Neural crest cell (in vitro differentiated cells): ENCODE results near the gene IVD. TPM values are rescaled to one million over a fixed set of nuclear protein-coding genes. Genes with fewer than 3 reads are reported as not detected.

Source experiments
- DNase-seq: peaks from one replicate; pipeline ENCODE4 v3.0.0; 2021; ENCODE audit warnings: low read depth, mixed read lengths, low spot score
- H3K27ac Mint-ChIP-seq: one replicate; pipeline ENCODE4 v1.8.0; 2021; ENCODE audit warnings: mild to moderate bottlenecking, mixed read lengths; ENCODE audit not compliant: unreplicated experiment
- H3K27me3 Mint-ChIP-seq: 2 replicates; pipeline ENCODE4 v1.8.0; 2021; ENCODE audit warnings: low read depth, mild to moderate bottlenecking, mixed read lengths
- H3K36me3 Mint-ChIP-seq: 2 replicates; pipeline ENCODE4 v1.8.0; 2021; ENCODE audit warnings: low read depth, mild to moderate bottlenecking, mixed read lengths
- H3K4me1 Mint-ChIP-seq: 2 replicates; pipeline ENCODE4 v1.8.0; 2021; ENCODE audit warnings: mixed read lengths
- H3K4me3 Mint-ChIP-seq: one replicate; pipeline ENCODE4 v1.8.0; 2021; ENCODE audit warnings: mild to moderate bottlenecking, mixed read lengths
- H3K9me3 Mint-ChIP-seq: 2 replicates; pipeline ENCODE4 v1.8.0; 2021; ENCODE audit warnings: mixed read lengths
- CTCF ChIP-seq: fragments of 200-600 bp; sonication (generic); conservative IDR thresholded peaks from 2 replicates; pipeline ENCODE4 v1.5.0; 2021; ENCODE audit warnings: antibody characterized with exemption, mild to moderate bottlenecking
- total RNA-seq: library from RNA; stranded (reverse); gene quantifications from 2 replicates; pipeline ENCODE4 v1.2.1, GENCODE V29; 2021

Gene IVD
- total RNA-seq, 1 donor from 2014 or later, result 81.4 TPM

DNA sequence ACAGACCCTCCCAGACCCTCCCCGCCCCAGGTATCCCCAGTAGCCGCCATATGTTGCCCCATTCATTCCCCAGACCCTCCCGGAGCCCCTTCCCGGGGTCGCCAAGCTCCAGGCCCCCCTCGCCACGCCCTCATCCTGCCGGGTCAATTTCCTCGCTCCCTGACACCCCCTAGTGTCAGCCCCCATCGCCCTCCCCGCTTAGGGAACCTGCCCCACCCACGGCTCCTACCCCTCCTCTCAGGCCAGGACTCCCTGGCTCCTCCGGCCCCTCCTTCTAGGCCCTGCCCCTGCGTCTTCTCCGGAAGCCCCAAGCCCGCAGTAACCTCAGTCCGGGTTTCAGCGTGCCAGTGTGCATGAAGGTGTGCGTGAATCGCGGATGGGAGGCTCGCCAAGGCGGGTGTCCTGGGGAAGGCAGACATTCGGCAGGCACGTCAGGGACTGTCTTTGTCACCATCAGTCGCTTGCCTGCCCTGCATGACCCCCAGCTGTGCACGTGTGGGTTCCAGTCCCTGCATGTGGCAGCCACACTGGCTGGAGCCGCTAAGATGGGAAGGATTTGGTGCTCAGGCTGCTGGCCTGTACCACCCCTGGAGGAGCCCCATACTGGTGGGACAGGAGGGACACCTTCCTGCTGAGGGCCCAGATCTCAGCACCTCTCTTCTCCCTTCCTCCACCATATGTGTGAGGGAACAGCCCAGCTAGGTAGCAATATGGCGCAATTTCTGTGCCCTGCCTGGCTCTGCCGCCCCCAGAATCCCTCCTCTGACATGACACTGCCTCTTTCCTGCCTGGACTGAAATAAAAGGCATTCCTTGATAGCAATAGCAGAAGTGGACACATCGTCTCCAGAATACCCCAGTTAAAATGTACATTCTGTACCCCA, 46.9 kb upstream of the IVD start:
- H3K4me3 Mint-ChIP-seq, result peak overlapping the region; percentile 84
- H3K27ac Mint-ChIP-seq, result no peak overlapping the region
- peaks cover 25% of the 10 kb centered on the region for H3K4me1 Mint-ChIP-seq
- H3K36me3 Mint-ChIP-seq, result no peaks in the 10 kb centered on the region
- peak; percentile 24 for DNase-seq
- no peaks in the 10 kb centered on the region for H3K9me3 Mint-ChIP-seq
- no peak for TF ChIP-seq CTCF
- peaks cover 26% of the 10 kb centered on the region for H3K27me3 Mint-ChIP-seq

- no peak overlapping the region for H3K27ac Mint-ChIP-seq
- DNase-seq, result no peak
- H3K4me1 Mint-ChIP-seq, result peaks cover 15% of the 10 kb centered on the region
- no peak for TF ChIP-seq CTCF
- peak overlapping the region; percentile 84 for H3K4me3 Mint-ChIP-seq
- H3K9me3 Mint-ChIP-seq, result no peaks in the 10 kb centered on the region
- peaks cover 26% of the 10 kb centered on the region for H3K27me3 Mint-ChIP-seq
- H3K36me3 Mint-ChIP-seq, result no peaks in the 10 kb centered on the region
Observed at GRCh38 chr15:40360015-40360414, 45.6 kb upstream of the IVD start.

DNA sequence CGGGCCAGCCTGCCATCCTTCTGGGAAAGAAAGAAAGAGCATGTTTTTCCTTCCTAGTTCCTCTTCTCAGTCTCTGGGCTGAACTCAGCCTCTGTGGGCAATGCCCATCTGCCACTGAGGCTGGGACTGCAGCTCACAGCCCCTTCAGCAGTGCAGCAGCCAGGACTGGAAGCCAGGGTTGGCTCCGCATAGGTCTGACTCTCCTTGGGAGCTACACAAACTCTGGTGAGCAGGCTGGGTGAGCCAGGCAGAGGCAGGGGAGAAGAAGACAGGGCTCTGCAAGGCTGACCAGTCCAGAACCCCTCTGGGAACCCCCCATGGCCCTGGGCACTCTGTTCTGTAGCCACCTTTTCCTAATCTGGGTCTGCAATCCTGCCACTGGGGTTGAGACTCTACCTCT, 44.0 kb upstream of the IVD start:
- Mint-ChIP-seq H3K27me3 (peaks cover 31% of the 10 kb centered on the region), H3K4me1 (peaks cover 9% of the 10 kb centered on the region), H3K27ac (no peak overlapping the region), H3K4me3 (no peak overlapping the region), H3K36me3 (no peaks in the 10 kb centered on the region), H3K9me3 (no peaks in the 10 kb centered on the region)
- no peak for DNase-seq
- no peak for TF ChIP-seq CTCF

- H3K4me3 Mint-ChIP-seq, result no peak overlapping the region
- no peaks in the 10 kb centered on the region for H3K9me3 Mint-ChIP-seq
- no peak for TF ChIP-seq CTCF
- H3K27me3 Mint-ChIP-seq, result peaks cover 38% of the 10 kb centered on the region
- DNase-seq, result no peak
- H3K27ac Mint-ChIP-seq, result no peak overlapping the region
- no peaks in the 10 kb centered on the region for H3K36me3 Mint-ChIP-seq
- no peaks in the 10 kb centered on the region for H3K4me1 Mint-ChIP-seq
Observed at GRCh38 chr15:40363611-40364010, 42.0 kb upstream of the IVD start.

GRCh38 chr15:40364251-40364650, 41.3 kb upstream of the IVD start:
- DNase-seq, result no peak
- Mint-ChIP-seq H3K9me3 (no peaks in the 10 kb centered on the region), H3K27ac (no peak overlapping the region), H3K27me3 (peaks cover 36% of the 10 kb centered on the region), H3K4me1 (peaks cover 3% of the 10 kb centered on the region), H3K4me3 (no peak overlapping the region), H3K36me3 (no peaks in the 10 kb centered on the region)
- no peak for TF ChIP-seq CTCF
